RWPE1 (cell line): ENCODE data around the gene USP31.
"Not testable (repeated sequence)": the region's sequence is repeated elsewhere in the genome, so short reads cannot be mapped to it uniquely, and the experiment has no call there.

Experiments used
- CTCF ChIA-PET: fragments of 350-600 bp; sonication (Branson Sonifier 250); formaldehyde crosslinking; extraction: SDS; loops from one replicate; lab custom pipeline; 2021; lab: Yijun Ruan, JAX
- POLR2A ChIA-PET: fragments of 400-600 bp; formaldehyde crosslinking; extraction: SDS; loops from one replicate; lab custom pipeline; 2020; ENCODE audit warnings: antibody characterized with exemption; ENCODE audit not compliant: low non-redundant PET; lab: Yijun Ruan, JAX
- DNase-seq: peaks from one replicate; pipeline ENCODE4 v3.0.0; 2012; ENCODE audit warnings: low spot score
- H3K27ac ChIP-seq: fragments of 450-650 bp; 2 replicates; pipeline ENCODE4 v1.5.1; 2017
- TF ChIP-seq, protein P1 (sequence below): fragments of 450-650 bp; conservative IDR thresholded peaks from 2 replicates; pipeline ENCODE4 v1.5.1; 2017; ENCODE audit warnings: low read depth, mild to moderate bottlenecking

Gene USP31

DNA sequence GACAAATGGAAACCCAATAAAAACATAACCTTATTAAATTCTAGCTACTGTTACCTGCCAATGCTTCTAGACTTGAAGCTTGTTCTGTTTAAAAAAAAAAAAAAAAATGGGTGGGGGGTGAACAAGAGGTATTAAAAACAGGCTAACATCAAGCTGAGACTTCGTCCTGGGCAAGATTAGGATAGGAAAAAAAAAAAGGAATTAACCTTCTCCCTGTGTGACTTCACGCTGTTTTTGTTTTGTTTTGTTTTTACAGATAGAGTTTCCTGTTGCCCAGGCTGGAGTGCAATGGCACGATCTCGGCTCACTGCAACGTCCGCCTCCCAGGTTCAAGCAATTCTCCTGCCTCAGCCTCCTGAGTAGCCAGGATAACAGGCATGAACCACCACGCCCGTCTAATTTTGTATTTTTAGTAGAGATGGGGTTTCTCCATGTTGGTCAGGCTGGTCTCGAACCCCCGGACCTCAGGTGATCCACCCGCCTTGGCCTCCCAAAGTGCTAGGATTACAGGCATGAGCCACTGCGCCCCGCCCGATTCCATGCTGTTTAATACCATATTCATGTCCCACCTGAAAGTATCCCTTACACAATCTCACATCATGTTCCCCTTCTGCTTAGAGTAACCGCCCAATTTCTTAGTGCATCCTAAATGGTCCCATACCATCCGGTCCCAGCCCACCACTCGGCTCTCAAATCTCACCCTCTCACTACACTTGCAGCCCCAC is 2.2 kb downstream of the USP31 start:
- CTCF ChIA-PET: no interaction called here
- DNase-seq: no peak
- POLR2A ChIA-PET: interaction anchor here (0.7 kb wide), 1 partner anchor 214 kb away, joined by 3 read pairs; no protein-coding TSS in a partner anchor
- TF ChIP-seq, protein P1, sequence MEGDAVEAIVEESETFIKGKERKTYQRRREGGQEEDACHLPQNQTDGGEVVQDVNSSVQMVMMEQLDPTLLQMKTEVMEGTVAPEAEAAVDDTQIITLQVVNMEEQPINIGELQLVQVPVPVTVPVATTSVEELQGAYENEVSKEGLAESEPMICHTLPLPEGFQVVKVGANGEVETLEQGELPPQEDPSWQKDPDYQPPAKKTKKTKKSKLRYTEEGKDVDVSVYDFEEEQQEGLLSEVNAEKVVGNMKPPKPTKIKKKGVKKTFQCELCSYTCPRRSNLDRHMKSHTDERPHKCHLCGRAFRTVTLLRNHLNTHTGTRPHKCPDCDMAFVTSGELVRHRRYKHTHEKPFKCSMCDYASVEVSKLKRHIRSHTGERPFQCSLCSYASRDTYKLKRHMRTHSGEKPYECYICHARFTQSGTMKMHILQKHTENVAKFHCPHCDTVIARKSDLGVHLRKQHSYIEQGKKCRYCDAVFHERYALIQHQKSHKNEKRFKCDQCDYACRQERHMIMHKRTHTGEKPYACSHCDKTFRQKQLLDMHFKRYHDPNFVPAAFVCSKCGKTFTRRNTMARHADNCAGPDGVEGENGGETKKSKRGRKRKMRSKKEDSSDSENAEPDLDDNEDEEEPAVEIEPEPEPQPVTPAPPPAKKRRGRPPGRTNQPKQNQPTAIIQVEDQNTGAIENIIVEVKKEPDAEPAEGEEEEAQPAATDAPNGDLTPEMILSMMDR: no peak
- H3K27ac ChIP-seq: peak overlapping the region; percentile 75

DNA sequence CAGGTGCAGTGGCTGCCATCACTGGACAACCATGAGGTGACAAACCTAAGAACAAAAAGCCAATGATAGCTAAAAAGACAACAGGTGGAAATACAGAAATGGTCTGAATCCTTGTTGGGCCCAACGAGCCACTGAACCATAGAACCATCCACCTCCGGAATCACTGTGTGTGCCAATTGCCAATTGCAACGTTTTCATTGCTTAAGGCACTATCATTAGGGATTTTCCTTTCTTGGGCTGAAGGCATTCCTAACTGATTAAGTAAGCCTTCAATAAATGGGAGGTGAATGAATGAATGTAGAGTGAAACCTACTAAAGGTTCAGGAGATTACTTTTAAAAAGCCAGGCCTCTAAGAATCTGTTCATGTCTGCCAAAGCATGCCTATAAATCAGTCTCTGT is 3.6 kb downstream of the USP31 start:
- peak overlapping the region; percentile 70 for H3K27ac ChIP-seq
- TF ChIP-seq, protein P1: no peak
- POLR2A ChIA-PET: interaction anchor here (0.6 kb wide), 1 partner anchor 33 kb away, joined by 3 read pairs; no protein-coding TSS in a partner anchor
- DNase-seq: peak; percentile 66
- CTCF ChIA-PET: no interaction called here

DNA sequence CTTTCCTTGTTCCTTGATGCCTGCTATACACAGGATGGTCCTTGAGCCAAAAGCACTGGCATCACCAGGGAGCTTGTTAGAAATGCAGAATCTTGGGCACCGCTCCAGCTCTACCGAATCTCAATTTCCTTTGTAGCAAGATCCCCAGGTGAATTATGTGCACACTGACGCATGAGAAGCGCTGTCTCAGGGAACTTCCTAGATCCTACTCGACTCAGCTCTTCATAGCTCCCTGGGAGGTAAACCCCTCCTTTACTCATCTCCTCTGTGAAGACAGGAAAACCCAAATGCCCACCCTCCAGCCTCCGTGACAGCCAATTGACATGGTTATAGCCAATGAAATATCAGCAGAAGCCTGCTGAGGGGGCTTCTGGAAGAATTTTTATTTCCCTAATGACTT is 4.1 kb downstream of the USP31 start:
- peak overlapping the region; percentile 70 for H3K27ac ChIP-seq
- DNase-seq: peak; percentile 37
- CTCF ChIA-PET: no interaction called here
- TF ChIP-seq, protein P1: no peak
- POLR2A ChIA-PET: no interaction called here

DNA sequence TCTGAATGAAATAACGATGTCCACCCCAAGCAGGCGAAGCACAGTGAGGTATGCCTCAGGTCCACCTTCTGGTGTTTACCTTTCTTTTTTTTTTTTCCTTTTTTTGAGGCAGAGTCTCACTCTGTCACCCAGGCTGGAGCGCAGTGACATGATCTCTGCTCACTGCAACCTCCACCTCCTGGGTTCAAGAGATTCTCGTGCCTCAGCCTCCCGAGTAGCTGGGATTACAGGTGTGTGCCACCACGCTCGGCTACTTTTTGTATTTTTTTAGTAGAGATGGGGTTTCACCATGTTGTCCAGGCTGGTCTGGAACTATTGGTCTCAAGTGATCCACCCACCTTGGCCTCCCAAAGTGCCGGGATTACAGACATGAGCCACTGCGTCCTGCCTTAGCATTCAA is 4.9 kb downstream of the USP31 start:
- POLR2A ChIA-PET, CTCF ChIA-PET, DNase-seq: not testable (repeated sequence)
- peak overlapping the region; percentile 70 for H3K27ac ChIP-seq

DNA sequence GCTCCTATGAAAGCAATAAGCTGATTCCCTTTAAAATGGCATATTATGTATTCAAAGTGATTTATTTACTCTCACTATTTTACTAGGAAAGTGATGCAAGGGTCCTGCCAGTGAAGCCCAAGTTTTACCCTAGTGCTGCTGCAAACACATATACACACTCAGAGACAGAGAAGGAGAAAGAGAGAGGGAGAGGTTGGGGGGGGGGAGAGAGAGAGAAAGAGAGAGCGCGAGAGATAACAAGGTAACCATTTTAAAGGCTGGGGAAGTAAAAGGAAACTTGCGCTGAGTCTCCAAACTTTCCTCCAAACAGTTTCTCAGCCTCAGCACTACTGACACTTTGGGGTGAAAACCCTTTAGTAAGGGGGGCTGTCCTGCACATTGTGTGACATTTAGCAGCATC is 5.9 kb downstream of the USP31 start:
- TF ChIP-seq, protein P1: no peak
- DNase-seq: no peak
- CTCF ChIA-PET: interaction anchor here (0.8 kb wide), 1 partner anchor 82 kb away, joined by 3 read pairs; no protein-coding TSS in a partner anchor
- POLR2A ChIA-PET: no interaction called here
- H3K27ac ChIP-seq: peak overlapping the region; percentile 64

DNA sequence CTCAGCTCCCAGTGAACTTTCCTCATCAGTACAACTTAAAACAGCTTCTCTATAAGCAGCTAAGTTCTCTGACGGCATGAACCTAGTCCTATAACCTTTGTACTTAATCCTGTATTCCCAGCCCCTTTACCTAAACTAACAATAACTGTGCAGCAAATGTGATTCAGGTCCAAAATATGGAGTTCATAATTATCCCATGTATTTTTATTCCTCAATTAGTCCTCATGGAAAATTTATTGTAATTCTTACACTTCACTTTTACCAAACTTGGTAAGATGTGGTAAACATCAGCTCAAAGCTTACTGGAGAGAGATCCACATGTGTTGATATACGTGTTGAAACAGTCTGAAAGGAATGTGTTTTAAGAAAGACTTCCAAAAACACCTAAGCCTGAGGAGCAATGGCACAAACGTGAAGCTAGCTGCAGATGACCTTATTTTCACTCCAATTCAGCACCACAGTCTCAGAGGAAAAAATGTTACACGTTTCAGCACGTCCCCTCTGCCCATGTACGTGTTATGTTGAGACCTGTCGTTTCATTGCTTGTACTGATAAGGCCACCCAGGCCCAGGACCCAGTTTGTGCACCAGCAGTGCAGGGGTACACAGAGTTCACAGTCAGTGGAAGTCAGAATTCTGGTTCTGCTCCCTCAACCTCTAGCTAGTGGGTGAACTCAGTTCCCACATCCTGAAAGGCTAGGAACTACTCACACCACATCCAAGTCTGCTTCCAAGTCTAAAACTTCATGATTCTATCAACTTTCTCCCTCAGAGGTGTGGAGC is 7.1 kb downstream of the USP31 start:
- ChIA-PET POLR2A (no interaction called here), CTCF (interaction anchor here (0.6 to 1.7 kb wide), 5 partner anchors 9 to 81 kb away, joined by 3 to 4 read pairs (median 3); no protein-coding TSS in a partner anchor)
- peak; percentile 50 for DNase-seq
- peak overlapping the region; percentile 83 for H3K27ac ChIP-seq
- TF ChIP-seq, protein P1: no peak

DNA sequence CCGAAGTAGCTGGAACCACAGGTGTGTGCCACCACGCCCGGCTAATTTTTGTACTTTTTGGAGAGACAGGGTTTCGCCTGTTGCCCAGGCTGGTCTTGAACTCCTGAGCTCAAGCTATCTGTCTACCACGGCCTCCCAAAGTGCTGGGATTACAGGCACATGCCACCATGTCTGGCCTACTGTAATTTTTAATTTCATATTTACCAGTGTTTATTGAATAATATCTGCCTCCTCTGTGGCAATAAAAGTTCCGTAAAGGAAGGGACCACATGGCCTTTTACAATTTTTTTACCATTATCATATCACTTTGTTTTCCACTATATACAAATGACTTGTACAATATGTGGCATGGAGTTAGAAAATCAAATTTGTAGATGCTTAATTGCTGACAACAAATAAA is 7.8 kb downstream of the USP31 start:
- no peak for DNase-seq
- CTCF ChIA-PET: interaction anchor here (0.6 to 1.7 kb wide), 2 partner anchors 12 to 15 kb away, joined by 4 read pairs; no protein-coding TSS in a partner anchor
- POLR2A ChIA-PET: no interaction called here
- TF ChIP-seq, protein P1: no peak
- H3K27ac ChIP-seq: peak overlapping the region; percentile 86
